Activated CD4-positive, CD25-positive, alpha-beta regulatory T cell treated with anti-CD3 and anti-CD28 coated beads, Interleukin-2, amount 50 U/mL, for 16 hours (primary cell): ENCODE data around the gene FAM237B.
A peak's percentile ranks its signal among the peaks of the same experiment; 100 is the strongest.
"Not testable (repeated sequence)": the region's sequence is repeated elsewhere in the genome, so short reads cannot be mapped to it uniquely, and the experiment has no call there.

ENCODE experiments used
- DNase-seq: peaks from one replicate; pipeline ENCODE4 v3.0.0-alpha.2; 2020; ENCODE audit warnings: low read depth, low spot score

The FAM237B gene

DNA sequence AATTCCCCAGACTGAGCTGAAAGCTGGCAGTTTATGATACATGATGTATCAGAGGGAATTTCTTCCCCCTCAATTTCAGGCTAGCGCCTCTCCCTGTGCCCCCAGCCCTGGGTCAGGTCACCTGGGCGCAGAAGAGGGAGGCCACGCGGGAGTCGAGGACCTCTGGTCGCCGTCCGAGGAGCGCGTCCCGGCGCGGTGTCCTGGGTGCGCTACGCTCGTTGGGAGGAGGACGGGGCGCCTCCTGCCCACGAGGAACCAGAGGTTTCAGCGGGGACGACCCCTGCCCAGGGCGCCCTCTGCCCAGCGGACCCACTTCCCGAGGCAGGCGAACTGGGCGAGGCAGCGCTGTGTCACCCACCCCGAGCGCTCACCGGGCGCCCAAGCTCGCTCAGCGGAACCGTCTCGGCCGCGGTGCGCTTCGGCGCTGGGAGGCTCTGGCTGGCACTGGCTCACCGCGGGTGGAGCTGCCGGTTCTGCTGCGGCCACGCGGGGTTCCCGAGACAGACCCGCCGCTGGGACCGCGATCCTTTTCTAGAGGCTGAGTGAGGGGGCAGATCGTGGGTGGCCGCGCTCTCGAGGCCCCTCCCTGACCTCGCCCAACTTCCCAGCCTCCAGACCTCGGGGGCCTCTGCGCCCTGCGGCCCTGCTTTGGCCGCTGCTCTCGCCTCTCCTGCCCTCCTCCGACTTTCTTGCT lies at the start of gene FAM237B:
Gene FAM237B, minus strand, starts transcription at position 504 of the 694 bp plus-strand sequence. CDS start 1,556 bp downstream, outside the sequence.
- DNase-seq = no peak

GRCh38 chr7:90351987-90352386 lies 30.9 kb upstream of the FAM237B start:
- no peak for DNase-seq

GRCh38 chr7:90350032-90350431 lies 28.9 kb upstream of the FAM237B start:
- not testable (repeated sequence) for DNase-seq

GRCh38 chr7:90349305-90349704 lies 28.2 kb upstream of the FAM237B start:
- no peak for DNase-seq

DNA sequence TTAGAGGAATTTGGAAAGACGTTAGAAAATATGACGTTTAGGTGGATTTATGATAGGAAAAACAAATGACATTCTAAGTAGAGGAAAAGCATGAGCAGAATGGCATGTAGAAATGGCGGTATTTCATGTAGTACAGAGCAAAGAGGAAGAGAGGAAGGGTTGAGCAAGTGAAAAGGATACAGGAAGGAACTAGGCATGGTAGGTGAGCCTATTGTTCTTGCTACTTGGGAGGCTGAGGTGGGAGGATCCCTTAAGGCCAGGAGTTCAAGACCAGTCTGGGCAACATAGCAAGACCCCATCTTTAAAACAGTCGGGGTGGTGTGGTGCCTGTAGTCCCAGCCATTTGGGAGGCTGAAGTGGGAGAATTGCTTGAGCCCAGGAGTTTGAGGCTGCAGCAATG lies 26.7 kb upstream of the FAM237B start:
- no peak for DNase-seq

- peak; percentile 89 for DNase-seq
Observed at GRCh38 chr7:90346336-90347125, 25.4 kb upstream of the FAM237B start, which contains the start of gene GTPBP10. TSS of gene GTPBP10 (plus strand) at chr7:90346716. CDS start at chr7:90346742, 26 bp downstream.

- no peak for DNase-seq
Observed at GRCh38 chr7:90345595-90346335, 24.7 kb upstream of the FAM237B start.

DNA sequence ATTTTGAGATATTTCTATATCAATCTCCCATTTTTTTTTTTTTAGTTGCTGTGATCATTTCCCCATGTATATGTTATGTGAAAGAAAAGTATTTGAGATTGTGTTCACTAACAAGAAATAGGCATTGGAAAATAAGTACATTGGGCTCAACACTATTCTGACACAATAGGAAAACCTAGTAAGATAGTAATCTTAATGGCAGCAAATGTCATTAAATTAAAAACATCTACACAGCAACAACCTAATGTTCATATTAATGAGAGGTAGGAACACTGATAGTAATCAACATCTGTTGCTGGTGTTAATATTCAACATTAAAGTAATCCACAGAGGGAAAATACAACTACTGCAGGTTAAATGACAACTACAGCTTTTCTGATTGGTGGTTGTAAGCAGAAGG lies 23.9 kb upstream of the FAM237B start:
- no peak for DNase-seq

DNA sequence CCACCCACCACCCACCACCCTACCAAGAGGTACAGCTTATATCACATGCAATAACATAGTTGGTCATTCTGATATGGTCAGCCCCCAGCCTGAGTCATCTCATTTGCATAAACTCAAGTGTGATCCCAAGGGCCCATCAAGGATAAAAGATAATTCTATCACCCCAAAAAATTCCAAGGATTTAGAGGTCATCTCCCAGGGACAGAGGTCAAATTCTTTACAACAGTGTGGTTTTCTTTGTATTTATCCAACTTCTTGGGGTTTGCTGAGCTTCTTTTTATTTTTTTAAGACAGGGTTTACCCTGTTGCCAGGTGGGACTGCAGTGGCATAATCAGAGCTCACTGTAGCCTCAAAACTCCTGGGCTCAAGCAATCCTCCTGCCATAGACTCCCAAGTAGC lies 16.0 kb upstream of the FAM237B start:
- DNase-seq = no peak

GRCh38 chr7:90334926-90335325 lies 13.8 kb upstream of the FAM237B start:
- not testable (repeated sequence) for DNase-seq

DNA sequence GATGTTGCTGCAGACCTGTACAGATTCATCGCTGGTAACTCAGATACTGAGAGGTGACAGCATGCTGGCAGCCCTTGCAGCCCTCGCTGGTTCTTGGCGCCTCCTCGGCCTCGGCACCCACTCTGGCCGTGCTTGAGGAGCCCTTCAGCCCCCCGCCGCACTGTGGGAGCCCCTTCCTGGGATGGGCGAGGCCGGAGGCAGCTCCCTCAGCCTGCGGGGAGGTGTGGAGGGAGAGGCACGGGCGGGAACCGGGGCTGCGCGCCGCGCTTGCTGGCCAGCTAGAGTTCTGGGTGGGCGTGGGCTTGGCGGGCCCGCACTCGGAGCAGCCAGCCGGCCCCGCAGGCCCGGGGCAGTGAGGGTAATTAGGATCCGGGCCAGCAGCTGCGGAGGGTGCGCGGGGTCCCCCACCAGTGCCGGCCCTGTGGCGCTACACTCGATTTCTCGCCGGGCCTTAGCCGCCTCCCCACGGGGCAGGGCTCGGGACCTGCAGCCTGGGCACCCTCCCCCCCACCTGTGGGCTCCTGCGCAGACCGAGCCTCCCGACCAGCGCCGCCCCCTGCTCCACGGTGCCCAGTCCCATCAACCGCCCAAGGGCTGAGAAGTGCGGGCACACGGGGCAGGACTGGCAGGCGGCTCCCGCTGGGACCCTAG lies 13.2 kb upstream of the FAM237B start:
- DNase-seq = no peak

GRCh38 chr7:90326500-90326899 lies 5.4 kb upstream of the FAM237B start:
- DNase-seq = no peak

DNA sequence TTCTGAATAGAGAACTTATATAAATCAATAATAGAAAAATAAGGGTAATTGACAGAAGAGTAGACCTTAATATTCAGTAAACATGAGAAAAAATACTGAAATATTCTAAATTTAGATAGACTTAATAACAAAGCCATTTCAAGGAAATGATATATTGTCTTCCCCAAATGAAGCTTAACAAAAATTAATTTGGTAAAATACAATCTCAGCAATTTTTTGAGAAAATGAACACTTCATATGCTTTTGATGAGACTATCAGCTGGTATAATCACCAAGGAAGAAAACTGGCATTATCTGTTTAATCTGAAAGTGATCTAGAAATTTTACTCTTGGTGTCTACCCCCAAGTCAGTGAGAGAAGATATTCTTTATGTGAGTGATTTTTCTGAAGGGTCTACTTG lies 1.7 kb upstream of the FAM237B start:
- no peak for DNase-seq

GRCh38 chr7:90320418-90320800 lies 695 bp downstream of the FAM237B start:
- no peak for DNase-seq

GRCh38 chr7:90320014-90320413 lies 1.1 kb downstream of the FAM237B start:
- no peak for DNase-seq

GRCh38 chr7:90313907-90314306 lies 7.2 kb downstream of the FAM237B start:
- no peak for DNase-seq

- no peak for DNase-seq
Observed at GRCh38 chr7:90312745-90313144, 8.4 kb downstream of the FAM237B start.

GRCh38 chr7:90311175-90311574 lies 9.9 kb downstream of the FAM237B start:
- DNase-seq = no peak

DNA sequence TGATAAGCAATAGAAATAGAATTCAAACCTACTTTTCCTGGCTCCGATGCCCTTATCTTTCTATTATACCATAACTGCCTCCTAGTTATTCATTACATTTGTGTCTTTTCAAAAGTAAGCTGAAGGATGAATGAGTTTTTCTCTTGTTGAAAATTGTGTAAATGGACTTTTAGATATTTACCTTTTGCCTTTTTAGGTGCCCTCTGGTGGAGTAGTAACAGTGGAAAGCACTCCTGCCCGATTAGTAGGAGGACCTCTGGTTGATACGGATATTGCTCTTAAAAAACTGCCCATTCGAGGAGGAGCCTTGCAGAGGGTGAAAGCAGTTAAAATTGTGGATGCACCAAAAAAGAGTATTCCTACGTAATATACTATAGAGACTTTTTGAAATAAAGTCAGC lies 11.2 kb downstream of the FAM237B start:
- DNase-seq = no peak

DNA sequence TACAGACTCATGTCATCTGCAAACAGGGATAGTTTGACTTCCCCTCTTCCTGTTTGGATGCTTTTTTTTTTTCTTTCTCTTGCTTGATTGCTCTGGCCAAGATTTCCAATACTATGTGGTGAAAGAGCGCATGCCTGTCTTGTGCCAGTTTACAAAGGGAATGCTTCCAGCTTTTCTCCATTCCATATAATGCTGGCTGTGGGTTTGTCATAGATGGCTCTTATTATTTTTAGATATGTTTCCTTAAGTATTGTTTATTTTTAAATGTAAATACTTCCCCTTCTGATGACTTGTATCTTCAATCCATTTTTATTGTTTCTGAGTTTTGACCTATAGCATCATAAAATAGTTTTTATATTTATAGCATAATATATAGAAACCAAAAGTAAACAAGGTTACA lies 17.9 kb downstream of the FAM237B start:
- no peak for DNase-seq

DNA sequence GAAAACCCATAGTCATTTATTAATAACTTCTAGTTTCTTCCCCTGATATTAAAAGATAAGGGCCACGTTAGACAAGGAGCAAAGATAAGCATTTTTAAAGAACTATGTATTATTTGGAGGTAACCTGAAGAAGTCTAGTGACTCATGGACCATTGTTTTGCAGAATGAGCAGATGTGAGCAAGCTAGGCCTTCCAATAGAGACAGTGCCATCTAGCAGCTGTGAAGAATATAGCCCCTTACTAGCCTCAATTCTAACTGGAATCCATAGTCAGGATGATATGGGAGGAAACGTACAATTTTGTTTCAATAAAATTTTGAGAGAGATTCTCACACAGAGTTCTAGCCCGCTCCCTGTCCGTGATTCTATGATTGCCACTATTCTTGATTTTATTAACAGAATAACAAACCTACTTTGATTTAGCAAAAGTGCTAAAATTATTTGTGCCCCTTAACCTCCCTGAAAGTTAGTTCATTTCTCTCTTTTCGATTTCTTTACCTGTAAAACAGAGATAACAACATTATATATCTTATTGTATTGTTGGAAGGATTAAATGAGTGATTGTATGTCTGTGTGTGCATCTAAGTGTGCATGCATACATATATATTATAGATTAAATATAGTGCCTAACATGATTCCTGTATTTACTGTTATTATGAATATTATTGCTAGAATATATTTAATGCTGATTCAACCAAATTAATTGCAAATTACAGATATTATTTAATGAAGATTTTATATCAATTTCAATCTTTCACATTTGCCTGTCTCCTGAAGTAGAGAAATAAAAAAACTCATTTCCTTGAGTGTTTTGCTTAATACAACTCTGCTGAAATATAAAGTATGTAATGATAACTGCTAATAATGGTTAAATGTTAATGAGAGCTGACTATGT lies 22.7 kb downstream of the FAM237B start:
- no peak for DNase-seq
